AG09319 (cell line): Measurements from ENCODE around the gene CLIC5.

Source experiments
- DNase-seq: peaks from one replicate; pipeline ENCODE4 v3.0.0-alpha.2; 2010; ENCODE audit warnings: low read depth; ENCODE audit errors: extremely low read depth
- CTCF ChIP-seq: IDR thresholded peaks from 2 replicates; pipeline ENCODE4 v1.5.1; 2011; ENCODE audit warnings: low read depth, mild to moderate bottlenecking, inconsistent platforms, low read length, moderate library complexity

CLIC5 gene

GRCh38 chr6:46056906-46057529 is 41.4 kb upstream of the CLIC5 start:
- DNase-seq = no peak

GRCh38 chr6:46054516-46054915 is 38.9 kb upstream of the CLIC5 start:
- no peak for TF ChIP-seq CTCF
- DNase-seq = no peak

More at GRCh38 chr6:46056906-46057529, 41.4 kb upstream of the CLIC5 start:
- TF ChIP-seq CTCF = no peak

- TF ChIP-seq CTCF = no peak
- no peak for DNase-seq
These were observed 37.6 kb upstream of the CLIC5 start for GRCh38 chr6:46053039-46053933.

GRCh38 chr6:46052479-46052878 is 36.8 kb upstream of the CLIC5 start:
- TF ChIP-seq CTCF = no peak
- DNase-seq = no peak

- no peak for TF ChIP-seq CTCF
- DNase-seq = no peak
These were observed 36.3 kb upstream of the CLIC5 start for GRCh38 chr6:46051962-46052361.

- TF ChIP-seq CTCF = no peak
- DNase-seq = no peak
These were observed 35.3 kb upstream of the CLIC5 start for GRCh38 chr6:46050845-46051405.

- TF ChIP-seq CTCF = no peak
- DNase-seq = no peak
These were observed 33.1 kb upstream of the CLIC5 start for GRCh38 chr6:46048646-46049297.
